Stimulated activated CD8-positive, alpha-beta memory T cell treated with anti-CD3 and anti-CD28 coated beads, Interleukin-2, amount 100 ng/mL, for 48 hours (primary cell): ENCODE measurements around the gene SIPA1L3.
"Not testable (repeated sequence)": the region's sequence is repeated elsewhere in the genome, so short reads cannot be mapped to it uniquely, and the experiment has no call there.

ENCODE experiments used
- DNase-seq, 2 donors: peaks; one replicate each; pipeline ENCODE4 v3.0.0-alpha.2; 2020; ENCODE audit warnings: low read depth in 2 of 2

SIPA1L3 gene

GRCh38 chr19:38042132-38042531 is 135.1 kb downstream of the SIPA1L3 start:
- no peak for DNase-seq

DNA sequence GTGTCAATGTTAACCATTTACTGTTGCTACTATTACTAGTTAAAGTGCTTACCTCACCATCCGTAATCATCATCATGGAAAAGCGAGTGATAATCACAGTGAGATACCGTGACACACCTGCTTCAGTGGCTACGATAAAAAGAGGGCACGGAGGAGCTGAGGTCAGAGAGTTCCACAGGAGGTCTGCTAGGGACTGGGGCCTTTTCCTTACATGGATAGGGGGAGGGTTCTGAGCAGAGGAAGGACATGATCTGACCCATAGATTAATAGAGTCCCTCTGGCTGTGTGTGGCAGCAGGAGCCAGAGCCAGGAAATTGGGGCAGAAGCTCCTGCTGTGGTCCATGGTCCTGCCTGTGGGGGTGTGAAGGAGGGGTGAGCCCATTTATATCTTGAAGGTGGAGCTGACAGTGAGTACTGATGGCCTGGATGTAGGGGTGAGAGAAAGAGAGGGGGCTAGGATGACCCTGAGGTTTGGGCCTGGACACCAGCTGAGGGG is 136.7 kb downstream of the SIPA1L3 start:
- no peak for DNase-seq

- no peak for DNase-seq
These were observed 137.5 kb downstream of the SIPA1L3 start for GRCh38 chr19:38044267-38045111.

DNA sequence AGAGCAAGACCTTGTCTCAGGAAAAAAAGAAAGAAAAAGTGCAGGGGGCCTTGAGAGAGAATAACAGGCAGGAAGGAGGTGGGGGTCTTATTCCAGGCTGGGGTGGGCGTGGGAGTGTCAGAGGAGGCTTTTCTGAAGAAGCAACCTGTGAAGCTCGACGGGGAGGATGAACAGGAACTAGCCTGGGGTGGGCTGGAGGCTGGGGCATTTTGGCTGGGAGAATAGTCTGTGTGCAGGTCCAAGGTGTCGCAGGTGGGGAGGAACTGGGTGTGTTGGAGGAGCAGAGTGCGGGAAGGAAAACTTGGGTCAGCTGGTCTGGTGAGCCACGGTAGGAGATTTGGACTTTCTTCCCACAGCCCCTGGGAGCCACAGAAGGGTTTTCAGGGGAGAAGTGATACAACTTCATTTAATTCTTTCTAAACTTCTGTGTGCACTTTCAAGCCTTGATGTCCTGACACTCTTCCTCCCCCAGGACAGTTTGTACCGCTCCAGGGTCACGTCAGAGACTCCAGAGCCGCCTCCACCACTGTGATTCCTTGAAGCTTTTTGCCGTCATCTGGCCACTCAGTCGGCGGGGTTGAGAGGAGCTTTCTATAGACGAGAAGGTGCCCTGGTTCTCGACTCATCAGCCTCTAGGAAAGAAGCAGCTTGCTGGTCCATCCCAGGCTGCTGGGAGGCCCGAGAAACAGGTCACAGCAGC is 138.7 kb downstream of the SIPA1L3 start:
- DNase-seq, result no peak

DNA sequence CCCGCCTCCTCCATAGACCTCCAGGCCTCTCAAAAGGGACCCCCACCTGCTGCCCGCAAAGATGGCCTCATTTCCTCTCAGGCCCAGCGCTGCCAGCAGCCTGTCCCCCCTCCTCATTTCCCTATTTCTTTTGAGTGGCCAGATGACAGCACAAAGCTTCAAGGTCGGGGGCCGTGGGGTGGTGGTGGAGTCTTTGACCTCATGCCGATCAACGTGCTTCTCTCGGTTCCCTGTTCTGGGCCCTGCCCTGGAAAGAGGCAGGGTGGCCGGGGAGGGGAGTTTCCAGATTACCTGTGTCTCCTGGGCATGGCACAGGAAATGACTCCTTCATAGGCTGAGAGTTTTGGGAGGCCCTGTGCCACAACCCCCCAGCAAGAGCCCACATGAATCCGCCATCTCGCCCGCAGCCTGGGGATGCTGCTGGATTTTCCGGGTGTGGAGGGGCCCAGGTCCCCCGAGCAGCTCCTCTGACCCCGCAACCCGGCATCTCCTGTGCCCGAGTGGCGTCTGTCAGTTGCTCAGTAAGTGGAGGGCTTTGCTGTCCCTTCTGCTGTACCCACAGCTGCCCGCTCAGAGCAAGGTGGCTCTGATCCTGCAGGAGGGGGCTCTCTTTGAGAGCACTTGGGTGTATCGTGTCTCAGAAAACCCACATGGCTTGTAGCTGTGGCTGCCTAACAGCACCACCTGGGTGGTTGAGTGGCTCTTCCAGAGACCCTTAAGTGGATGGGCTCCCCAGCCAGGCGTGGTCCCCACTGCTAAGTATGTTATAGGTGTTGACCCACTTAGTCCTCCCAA is 139.4 kb downstream of the SIPA1L3 start:
- no peak for DNase-seq

DNA sequence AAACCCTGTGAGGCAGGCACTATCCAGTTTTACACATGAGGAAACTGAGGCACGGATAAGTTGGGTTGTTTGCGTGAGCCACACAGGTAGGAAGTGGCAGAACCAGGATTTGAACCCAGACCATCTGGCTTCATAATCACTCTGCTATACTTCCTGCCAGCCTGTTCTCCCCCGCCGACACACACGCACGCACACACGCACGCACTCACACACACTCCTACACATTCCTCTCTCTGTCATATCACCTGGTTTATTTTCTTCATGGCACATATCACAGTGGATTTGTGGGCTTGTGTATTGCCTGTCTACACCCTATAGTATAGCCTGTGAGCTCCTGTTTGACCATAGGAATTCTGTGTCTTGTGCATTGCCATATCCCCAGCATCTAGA is 140.0 kb downstream of the SIPA1L3 start:
- DNase-seq, result no peak

DNA sequence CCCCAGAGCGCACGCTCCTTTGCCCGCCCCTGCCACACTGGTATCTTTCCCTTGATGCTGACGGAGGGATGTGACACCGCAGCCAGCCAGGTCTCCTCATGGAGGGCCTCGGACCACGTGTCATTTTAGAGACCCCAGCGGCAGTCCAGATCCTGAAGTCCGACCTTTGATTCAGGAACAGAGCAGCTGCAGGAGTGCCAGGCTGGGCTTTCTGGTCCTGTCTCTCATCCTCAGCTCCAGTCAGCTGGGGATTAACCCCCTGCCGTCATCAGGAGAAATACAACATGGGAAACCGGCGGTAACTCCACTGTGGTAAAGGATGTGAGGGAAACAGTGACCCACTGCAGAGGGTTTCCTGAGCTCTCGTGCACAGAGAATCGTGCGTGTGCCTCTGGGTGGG is 140.6 kb downstream of the SIPA1L3 start:
- no peak for DNase-seq

DNA sequence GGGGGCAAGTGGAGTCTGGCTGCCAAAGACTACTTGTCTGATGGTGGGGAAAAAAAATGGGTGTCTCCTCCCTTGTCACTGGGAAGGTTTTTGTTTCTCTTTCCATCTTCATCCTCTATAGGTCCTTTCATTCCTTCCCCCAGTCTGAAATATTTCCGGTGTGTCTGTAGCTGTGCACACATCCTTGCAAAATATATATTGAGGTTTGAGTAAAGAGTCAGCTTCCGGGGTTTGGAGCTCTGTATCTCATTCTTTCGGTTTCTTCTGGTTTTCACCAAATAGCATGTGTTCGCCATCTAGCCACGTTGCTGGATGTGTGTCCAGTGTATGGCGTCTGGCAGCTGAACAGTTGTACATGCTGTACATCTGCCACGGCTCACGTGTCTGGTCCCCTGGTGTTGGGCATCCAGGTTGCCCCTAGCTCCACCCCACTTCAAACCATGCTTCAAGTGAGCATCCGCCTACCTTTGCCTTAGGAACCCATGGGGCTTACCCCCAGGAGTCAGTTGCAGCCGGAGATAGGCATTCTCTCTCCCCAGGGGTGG is 142.2 kb downstream of the SIPA1L3 start:
- DNase-seq, result peak in 1 of 2 donors; percentile 13

DNA sequence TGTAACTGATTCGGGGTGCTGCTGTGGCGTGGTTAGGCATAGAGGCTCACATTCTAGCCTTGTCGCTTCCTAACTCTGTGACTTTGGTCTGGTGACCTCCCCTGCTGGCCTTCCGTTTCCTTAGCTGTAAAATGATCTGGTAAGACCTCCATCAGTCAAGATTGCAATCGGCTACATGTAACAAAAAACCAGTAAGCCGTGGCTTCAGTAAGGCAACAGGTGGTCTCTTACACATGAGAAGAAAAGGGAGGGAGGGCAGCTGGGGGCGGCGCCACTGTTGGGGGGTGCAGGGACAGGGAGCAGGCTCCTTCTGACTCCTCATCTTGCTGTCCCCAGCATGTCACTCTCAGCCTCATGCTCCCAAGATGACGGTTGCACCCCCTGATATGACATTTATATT is 148.0 kb downstream of the SIPA1L3 start:
- DNase-seq, result no peak

- no peak for DNase-seq
These were observed 148.9 kb downstream of the SIPA1L3 start for GRCh38 chr19:38055655-38056521.

DNA sequence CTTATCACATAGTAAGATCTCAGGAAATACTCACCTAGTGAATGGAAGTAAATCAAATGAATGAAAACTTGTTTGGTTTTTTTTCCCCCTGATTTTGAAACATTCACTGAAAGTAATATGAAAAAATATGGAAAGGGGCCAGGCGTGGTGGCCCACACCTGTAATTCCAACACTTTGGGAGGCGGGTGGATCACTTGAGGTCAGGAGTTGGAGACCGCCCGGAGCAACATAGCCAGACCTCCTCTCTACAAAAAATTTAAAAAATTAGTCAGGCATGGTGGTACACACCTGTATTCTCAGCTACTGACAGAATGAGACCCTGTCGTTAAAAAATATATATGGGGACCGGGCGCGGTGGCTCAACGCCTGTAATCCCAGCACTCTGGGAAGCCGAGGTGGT is 149.6 kb downstream of the SIPA1L3 start:
- no peak for DNase-seq

DNA sequence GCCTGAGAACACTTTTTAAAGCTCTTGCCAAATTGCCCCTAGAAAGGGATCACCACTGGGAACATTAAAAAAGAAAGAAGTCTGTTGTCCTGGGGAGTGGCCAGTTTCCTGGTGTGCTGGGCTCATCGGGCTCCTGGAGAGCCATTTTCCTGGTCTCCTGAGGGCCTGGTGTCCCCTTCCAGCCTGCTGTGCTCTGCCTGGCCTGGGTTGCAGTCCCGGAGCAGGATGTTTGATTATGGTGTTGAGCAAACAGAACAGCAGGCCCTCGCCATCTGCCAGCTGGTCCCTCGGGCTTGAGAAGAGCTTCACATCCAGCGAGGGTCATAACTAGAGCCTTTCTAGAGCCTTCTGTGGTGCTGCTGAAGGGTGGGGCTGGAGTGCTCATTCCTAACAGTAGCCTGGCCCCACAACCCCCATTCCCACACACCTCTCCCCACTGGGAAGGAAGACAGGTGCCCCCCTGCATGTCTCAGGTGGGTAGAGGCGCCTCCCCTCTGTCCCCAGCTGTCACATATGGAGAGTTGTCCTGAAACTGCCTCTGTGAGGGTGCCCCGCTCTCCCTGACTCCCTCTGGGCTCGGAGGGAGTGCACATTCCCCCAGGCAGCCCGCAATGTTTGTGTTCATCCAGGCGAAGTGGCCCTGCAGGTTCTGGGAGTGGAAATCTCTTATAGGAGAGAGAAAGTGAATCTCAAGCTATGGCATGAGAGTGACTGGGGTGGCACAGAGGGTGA is 151.1 kb downstream of the SIPA1L3 start:
- DNase-seq, result no peak

- no peak for DNase-seq
These were observed 152.9 kb downstream of the SIPA1L3 start for GRCh38 chr19:38059897-38060296.

- DNase-seq, result no peak
These were observed 153.3 kb downstream of the SIPA1L3 start for GRCh38 chr19:38060331-38060730.

GRCh38 chr19:38061294-38061693 is 154.3 kb downstream of the SIPA1L3 start:
- no peak for DNase-seq

DNA sequence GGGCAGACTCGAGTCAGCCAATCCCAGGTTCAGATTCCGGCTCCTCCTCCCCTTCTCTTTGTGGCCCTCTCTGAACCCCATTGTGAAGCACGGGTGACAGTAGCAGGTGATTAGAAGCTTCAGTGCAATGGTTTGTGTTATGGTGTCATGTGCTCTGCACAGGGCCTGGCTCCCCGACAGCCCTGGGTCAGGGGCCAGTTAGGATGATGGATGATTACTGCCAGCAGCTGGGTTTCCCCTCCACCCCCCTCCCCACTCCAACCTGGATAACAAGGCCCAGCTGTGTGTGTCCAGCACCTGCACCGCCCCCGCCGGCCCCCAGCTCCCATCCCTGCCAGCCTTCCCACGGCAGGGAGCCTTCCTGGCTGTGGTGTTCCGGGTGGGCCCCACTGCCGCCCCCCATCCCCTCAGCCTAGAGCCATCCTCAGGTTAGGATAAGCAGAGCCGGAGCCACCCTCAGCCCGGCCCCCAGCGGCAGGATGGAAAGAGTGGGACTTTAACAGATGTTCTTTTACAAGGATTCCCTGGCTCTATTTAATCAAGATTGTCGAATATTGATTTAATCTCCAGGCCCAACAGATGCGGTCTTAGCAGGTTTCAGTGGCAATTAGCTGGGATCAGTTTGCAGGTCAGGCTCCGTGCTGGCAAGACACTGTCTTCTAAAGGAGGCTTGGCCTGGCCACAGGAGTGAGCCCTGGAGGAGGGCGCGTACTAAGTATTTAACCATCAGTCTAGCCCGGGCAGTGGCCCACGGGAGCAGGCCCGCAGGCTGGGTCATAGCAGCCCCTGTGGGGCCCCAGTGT is 156.2 kb downstream of the SIPA1L3 start:
- no peak for DNase-seq

DNA sequence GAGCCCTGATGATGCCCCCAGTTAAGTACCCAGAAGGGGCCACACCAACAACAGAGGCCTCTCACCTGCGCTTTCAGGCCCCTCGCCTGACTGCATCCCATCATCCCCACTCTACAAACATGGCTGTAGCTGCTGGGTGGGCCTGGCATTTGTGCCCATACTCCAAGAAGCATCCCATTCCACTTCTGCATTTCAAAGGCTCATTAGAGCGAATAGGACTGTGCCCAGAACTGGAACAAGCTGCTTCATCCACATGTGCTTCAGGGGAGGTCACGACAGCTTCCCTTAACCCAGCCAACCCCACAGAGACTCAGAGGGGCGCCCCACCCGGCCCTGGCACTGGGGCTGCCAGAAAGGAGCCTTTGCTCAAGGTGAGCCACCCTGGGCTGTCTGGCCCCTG is 156.9 kb downstream of the SIPA1L3 start:
- DNase-seq, result no peak

DNA sequence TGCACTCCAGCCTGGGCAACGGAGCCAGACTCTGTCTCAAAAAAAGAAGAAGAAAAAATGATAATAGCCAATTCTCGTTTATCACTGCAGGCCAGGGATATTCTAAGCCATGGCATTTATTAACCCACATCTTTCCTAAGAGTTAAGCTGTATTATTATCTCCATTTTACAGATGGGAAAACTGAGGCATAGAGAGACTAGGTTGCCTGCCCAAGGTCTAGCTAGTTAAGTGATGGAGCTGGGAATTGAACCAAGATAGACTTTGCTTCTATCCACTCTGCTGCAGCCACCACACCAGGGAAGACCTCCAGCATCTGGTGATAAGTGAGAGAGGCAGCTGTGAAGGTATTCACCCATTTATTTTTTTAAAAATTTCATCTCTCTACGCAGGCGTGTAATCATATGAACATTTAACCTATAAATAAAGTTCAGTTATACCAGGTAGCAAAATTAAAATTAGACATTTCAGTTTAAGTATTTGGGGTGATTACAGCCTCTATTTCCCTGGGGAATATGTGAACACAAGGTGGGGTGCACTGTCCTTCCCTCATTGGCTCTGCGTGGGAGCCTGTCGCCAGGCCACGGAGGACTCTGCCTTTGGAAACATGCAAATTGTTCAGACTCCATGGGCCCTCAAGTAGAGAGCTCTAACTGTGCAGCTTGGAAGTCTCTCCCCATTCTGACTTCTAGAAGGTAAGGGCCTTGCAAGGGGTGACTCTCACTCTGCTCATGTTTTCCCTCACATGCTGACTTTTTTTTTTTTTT is 157.8 kb downstream of the SIPA1L3 start:
- no peak for DNase-seq

GRCh38 chr19:38065775-38066174 is 158.8 kb downstream of the SIPA1L3 start:
- DNase-seq, result not testable (repeated sequence)
